Stomach (tissue), 4 donors: ENCODE results near the gene MYO1H.

Source experiments
- CTCF ChIP-seq, 7 experiments: fragments of 450-650 bp in 4 of 7; fragments of 200-600 bp in 3 of 7; sonication (generic) in 3 of 7; IDR thresholded peaks; one replicate each; pipeline ENCODE4 v1.5.1; 2016 to 2019; ENCODE audit warnings: antibody characterized with exemption in 7 of 7, control low read depth in 2 of 7, mild to moderate bottlenecking in 1 of 7
- POLR2A ChIP-seq, 4 donors: fragments of 450-650 bp; IDR thresholded peaks; one replicate each; pipeline ENCODE4 v1.6.1; 2016; ENCODE audit warnings: antibody characterized with exemption in 4 of 4, control low read depth in 2 of 4, mild to moderate bottlenecking in 1 of 4, moderate library complexity in 1 of 4
- POLR2AphosphoS5 ChIP-seq, 3 donors: sonication (generic); formaldehyde crosslinking; IDR thresholded peaks; one replicate each; pipeline ENCODE4 v1.6.1; 2016; ENCODE audit warnings: antibody characterized with exemption in 3 of 3

GRCh38 chr12:109346920-109347319 is 780 bp upstream of the MYO1H start:
- TF ChIP-seq CTCF (IDR thresholded peaks at IDR 0.05) (no peak), POLR2A (IDR thresholded peaks at IDR 0.05) (no peak), POLR2AphosphoS5 (IDR thresholded peaks at IDR 0.05) (no peak)
